Measurements from ENCODE around the gene INF2.
"Not testable (repeated sequence)": the region's sequence is repeated elsewhere in the genome, so short reads cannot be mapped to it uniquely, and the experiment has no call there.

The INF2 gene

DNA sequence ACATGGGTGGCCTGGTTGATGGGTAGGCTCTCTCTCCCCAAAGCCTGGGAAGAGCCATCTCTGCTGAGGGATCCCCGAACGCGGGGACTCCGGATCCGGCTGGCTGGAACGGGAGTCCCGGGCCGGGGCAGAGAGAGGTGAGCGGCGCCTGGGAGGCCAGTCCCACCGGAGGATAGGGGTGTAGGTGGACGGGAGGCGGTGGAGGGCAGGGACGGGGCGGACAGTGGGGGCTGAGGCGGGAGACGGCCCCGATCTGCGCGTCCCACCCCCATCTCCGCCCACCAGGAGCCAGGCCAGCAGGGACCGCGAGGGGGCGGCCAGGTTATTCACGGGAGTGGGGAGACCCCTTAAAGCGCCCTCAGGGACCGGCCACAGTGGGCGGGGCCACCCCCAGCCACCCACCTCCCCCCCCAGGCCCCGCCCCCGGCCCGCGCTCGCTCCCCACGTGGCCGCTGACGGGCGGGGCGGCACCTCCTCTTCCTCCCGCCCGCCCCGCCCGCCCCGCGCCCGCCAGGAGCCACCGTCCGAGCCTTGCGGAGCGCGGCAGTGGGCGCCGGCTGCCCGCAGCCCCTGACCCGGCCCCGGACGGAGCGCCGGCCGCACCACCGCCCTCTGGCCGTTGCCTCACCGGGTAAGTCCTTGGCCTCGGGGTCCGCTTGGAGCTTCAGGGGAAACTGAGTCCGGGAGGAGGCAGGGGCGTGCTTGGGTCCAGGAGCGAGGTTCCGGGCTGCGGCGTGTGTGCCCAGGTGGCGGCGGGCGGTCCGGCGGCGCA lies at the start of gene INF2:
TSS of gene INF2 (plus strand) at position 510 of the 772 bp plus-strand sequence. CDS start 11,748 bp downstream, outside the sequence.
- in situ Hi-C loops (cut with MboI; ENCODE audit: low sequenced_read_pairs): no loop called here

DNA sequence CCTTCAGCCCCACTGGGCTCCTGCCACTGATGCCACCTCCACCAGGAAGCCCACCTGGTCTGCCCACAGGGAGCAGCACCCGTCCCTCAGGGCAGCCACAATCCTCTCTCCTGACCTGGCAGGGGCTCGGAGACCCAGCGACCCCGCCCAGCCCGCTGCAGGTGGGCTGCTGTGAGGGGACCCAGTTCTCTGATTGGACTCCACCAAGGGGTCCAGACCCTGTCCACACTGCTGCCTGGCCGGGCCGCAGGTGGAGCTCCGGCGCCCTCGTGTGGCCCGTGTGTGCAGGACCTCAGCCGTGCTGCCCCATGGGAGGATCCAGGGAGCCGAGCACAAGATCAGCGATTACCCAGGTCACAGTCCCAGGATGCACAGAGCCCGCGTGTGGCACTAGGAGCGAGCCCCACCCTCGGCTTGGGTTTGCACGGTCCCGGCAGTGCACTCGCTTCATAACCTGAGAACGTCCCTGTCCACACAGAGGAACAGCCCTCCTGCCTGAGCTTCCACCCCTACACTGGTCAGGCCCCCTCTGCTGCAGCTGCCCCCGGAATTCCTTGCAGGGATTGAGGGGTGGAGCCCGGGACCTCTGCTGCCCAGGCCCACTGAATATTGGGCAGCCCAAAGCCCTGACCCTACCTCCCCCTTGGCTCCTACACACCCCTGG lies 49.4 kb upstream of the INF2 start:
- in situ Hi-C loops (cut with MboI; ENCODE audit: low sequenced_read_pairs): loop anchor here (25.0 kb wide), 1 partner anchor 553 kb away; the partner anchor contains the start of gene ASPG

DNA sequence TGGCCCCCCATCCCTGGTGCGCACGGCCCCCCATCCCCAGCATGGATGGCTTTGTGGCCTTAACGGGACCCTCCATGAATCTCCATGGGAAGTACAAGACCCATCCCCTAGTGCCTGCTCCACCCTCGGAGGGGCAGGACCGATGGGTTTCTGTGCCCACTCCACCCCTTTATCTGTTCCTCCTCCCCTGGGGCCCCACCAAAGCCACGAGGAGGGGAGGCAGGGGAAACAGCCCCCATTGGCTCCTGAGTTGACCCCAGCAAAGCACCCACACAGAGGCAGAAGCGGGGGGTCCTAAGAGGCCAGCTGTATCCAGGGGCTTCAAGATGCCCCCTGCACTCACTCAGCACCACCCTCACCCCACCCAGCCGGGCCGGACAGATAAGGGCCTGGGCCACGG lies 48.7 kb upstream of the INF2 start:
- in situ Hi-C loops (cut with MboI; ENCODE audit: low sequenced_read_pairs): loop anchor here (25.0 kb wide), 1 partner anchor 553 kb away; the partner anchor contains the start of gene ASPG

DNA sequence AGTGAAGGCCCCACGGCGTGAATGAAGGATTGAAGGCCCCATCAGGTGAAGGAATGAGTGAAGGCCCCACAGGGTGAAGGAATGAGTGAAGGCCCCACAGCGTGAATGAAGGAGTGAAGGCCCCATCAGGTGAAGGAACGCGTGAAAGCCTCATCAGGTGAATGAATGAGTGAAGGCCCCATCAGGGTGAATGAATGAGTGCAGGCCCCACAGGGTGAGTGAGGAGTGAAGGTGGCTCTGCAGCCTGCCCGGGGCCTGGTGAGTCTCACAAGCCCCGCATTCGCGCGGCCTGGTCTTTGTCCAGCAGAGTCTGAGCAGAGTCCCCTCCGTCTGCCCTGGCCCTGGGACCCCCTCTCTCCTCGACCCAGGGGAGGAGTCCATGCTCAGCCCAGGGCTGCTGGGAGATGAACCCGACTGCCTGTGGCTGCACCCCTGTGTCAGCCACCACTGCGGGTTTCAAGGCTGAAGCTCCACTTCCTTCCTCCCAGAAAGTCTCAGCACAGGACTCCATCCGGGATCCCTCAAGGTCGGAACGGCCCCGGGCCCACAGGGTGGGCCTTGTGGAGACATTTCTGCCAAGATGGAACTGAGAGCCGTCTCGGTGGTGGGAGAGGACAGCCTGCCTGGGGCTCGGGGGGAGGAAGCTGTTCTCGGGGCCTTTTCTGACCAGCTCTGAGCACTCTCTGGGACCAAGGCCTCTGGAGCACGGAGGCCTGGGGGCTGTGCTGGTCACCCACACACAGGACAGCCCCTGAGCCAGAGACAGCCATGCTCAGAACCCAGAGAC lies 47.5 kb upstream of the INF2 start:
- in situ Hi-C loops (cut with MboI; ENCODE audit: low sequenced_read_pairs): loop anchor here (25.0 kb wide), 1 partner anchor 555 kb away; the partner anchor contains the start of gene ASPG

DNA sequence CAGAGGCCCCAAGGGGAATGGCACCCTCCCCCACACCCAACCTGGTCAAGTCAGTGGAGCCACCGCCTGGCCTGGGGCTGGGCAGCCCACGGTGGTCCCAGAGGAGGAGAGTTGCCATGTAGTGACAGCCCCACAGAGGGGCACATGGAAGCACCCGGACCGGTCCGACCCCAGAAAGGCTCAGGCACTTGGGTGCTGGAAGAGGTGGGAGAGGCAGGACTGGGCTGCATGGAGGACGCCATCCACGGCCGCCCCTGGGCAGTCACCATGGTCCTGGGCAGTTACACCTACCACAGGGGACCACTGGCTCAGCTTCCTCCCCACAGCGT lies 46.9 kb upstream of the INF2 start:
- in situ Hi-C loops (cut with MboI; ENCODE audit: low sequenced_read_pairs): loop anchor here (25.0 kb wide), 1 partner anchor 555 kb away; the partner anchor contains the start of gene ASPG

DNA sequence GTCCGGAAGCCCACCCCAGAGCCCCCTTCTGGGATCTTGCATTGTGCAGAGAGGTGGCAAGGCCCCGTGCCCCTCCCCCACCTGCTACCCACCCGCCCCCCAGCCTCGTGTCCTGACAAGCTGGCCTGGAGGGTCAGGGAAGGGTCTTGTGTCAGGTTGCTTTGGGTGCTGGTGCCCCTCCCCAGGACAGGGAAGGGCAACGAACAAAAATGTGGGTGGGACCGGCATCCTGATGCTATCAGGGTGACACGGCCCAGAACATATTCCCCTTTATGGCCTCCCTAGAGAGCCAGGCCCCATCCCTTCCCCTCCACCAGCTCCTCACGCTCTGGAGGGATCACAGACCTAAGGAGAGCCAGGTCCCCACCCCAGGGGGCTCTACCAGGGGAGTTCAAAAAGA lies 46.1 kb upstream of the INF2 start:
- in situ Hi-C loops (cut with MboI; ENCODE audit: low sequenced_read_pairs): loop anchor here (25.0 kb wide), 1 partner anchor 556 kb away; the partner anchor contains the start of gene ASPG

DNA sequence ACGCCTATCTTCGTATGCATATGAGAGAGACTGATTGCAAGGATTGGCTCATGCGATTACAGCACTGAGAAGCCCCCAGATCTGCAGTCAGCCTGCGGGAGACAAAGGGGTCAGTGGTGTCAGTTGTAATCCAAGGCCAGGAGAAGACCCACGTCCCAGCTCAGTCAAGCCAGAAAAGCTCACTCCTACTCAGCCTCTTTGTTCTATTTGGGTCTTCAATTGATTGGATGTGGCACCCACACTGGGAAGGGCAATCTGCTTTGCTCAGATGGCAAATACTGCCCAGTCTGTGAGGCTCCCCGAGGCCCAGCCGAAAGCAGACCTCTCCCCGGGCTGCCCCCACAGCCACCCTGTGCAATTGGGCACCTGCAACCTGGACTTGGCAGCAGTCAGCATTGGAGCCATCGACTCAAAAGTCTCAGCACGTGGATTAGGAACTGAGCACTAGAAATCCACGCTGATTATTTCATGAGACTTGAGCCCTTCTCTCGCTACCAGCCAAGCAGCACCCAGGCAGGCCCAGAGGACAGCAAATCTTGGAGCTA lies 45.3 kb upstream of the INF2 start:
- in situ Hi-C loops (cut with MboI; ENCODE audit: low sequenced_read_pairs): loop anchor here (25.0 kb wide), 1 partner anchor 557 kb away; the partner anchor contains the start of gene ASPG

DNA sequence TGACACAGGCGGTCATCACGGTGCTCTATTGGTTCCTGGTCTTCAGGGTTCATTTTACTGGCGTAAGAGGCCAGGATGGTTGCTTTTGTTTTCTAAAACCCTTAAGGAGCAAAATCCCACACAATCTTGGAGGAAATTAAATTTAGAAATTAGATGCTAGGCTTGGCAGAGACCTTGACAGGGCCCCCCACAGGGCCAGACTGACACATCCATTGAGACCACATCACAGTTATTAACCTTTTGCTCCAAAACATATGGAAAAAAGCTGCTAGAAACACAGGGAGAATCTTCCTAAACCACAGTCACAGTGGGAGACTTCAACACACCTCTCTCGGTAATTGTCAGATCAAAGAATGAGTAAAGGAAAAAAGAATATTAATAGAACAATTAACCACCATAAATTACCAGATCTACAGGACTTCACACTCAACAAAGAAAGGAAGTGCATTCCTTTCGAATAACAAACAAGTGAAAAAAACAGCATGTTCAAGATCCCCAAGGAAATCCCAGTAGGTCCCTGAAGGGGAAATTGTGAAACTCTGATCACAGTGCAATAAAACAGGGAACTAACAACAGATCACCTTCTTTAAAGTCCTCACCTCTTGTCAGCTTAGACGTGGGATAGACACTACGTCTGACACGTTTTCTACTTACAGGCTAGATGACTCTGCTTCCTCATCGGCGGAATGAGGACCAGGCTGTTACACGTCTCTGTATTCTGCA lies 44.6 kb upstream of the INF2 start:
- in situ Hi-C loops (cut with MboI; ENCODE audit: low sequenced_read_pairs): loop anchor here (25.0 kb wide), 1 partner anchor 558 kb away; the partner anchor contains the start of gene ASPG

DNA sequence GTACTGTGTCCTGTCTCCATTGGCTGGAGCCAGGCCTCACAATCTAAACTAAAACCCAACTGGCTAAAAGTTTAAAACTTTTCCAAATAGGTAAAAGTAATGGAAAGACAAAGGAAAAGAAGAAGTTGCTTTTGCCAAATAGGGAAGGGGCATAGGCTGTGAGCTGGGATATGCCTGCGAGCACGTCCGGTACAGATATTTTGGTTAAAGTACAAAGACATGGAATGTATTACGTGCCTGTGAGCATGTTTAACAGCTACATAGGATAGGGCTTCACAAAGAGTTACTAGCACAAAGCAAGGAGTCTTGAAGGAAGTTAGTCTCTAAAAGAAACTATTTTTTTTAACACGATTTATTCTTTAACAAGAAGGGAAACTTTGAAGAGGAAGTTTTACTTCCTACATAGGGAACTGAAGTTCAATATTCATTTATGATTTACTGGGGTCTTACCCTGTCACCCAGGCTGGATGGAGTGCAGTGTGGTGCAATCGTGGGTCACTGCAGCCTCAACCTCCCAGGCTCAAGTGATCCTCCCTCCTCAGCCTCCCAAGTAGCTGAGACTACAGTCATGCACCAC lies 41.9 kb upstream of the INF2 start:
- in situ Hi-C loops (cut with MboI; ENCODE audit: low sequenced_read_pairs): loop anchor here (25.0 kb wide), 1 partner anchor 560 kb away; the partner anchor contains the start of gene ASPG

DNA sequence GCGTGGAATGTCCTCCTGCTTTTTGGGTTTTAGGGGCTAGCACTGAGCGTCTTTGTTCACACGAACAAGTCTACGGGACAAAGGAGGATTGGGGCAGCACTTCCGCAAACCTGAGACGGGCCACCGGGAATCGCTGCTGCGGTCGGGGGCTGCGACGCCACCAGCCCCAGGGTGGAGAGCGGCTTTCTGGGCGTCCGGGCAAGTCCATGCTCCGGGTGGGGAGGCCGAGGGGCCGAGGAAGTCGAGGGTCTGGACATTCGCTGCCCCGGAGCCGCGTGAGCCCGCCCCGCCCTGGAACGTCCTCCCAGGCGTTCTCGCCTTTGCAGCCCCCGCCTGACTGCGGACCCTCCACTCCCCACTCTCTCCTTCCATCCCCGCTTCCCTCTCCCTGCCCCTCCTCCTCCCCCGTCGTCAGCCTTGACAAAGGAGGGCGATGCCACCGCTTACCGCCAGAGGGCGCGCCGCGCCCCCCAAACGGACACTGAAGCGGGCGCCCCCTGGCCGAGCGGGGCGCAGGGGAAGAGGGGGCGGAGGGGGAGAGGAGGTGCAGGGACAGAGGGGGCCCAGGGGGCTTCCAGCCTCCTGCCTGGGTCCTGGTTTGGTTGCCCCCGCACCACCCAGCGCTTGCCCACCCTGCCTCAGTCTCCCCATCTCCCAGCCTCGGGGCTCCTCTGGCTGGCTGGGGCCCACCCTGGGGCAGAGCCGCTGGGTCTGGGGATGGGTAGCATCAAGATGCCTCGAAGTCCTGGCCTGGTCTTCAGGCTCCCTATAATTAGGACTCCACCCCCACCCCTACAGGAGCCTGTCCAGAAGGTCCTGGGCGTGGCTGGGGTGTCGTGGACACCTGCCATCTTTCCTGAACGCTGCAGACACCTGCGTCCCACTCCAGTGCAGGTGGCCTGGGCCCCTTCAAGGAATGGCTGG lies 39.1 kb upstream of the INF2 start:
- in situ Hi-C loops (cut with MboI; ENCODE audit: low sequenced_read_pairs): no loop called here

DNA sequence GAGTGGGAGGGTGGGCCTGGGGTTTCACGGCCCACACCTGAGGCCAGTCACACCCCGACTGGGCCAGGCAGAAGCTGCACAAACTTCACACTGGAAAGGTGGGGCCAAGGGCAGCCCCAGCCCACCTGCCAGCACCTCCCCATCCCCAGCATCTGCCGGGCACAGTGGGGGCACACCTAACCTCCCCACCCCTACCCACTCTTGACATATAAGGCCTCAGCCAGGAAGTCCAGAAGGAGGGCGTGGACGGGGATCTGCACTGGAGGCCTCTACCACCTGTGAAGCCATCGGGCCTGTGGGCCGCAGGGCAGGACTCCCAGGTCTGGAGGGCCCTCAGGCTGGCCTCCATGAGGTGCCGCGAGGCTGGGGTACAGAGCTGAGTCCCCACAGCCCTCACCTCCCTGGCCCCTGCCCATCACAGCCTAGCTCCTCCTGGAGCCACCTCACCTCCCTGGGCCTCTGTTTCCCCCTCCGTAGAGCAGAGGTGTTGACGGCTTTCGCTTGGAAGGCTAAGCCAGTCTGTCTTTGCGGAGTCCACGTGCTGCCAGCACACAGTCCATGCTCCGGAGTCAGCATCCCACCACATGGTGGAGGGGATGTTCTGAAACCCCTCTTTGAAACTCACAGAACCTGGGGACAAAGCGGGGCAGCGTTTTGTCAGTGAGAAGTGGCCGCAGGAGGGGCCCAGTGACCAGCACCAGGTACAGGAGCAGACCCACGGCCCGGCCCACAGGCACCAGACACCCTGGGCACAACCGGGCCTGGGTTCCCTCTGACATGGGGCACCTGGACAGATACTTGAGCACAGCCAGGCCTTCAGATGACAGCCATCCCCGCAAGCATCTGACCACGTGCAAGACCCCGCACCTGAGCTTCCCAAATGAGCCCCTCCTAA lies 38.2 kb upstream of the INF2 start:
- in situ Hi-C loops (cut with MboI; ENCODE audit: low sequenced_read_pairs): no loop called here

DNA sequence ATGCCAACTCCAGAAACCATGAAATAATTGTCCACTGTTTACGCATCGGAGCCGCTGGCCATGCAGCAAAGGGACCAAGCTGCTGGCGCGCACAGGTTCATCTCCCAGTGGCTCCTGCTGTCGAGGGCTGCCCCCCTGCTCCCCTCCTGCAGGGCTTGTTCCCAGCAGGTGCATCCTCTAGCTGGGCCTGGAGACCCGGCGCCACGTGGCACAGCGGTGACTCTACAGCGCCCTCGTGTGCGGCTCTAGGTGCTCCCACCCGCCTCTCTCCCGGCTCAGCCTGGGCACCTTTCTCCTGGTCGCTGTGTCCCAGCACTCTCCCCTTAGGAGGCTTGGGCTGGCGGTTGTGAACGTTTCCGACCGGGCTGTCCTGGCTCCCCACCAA lies 37.5 kb upstream of the INF2 start:
- in situ Hi-C loops (cut with MboI; ENCODE audit: low sequenced_read_pairs): no loop called here

DNA sequence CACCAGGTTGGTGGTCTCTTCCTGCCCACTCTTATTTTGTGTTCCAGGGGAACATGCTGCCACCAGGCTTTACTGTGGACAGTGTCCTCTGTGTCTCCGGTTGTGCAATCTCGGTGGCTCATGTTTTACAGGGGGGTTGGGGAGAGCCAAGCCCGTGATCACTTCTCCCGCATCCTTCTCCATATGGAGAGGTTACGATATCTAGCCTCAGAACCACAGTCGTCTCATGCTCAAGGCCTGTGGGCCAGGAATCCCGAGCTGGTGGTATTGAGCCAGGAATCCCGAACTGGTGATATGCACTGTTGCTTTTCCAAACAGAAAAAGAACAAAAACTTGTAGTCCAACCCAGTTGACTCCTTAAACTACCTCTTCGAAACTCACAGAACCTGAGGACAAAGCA lies 37.0 kb upstream of the INF2 start:
- in situ Hi-C loops (cut with MboI; ENCODE audit: low sequenced_read_pairs): no loop called here

DNA sequence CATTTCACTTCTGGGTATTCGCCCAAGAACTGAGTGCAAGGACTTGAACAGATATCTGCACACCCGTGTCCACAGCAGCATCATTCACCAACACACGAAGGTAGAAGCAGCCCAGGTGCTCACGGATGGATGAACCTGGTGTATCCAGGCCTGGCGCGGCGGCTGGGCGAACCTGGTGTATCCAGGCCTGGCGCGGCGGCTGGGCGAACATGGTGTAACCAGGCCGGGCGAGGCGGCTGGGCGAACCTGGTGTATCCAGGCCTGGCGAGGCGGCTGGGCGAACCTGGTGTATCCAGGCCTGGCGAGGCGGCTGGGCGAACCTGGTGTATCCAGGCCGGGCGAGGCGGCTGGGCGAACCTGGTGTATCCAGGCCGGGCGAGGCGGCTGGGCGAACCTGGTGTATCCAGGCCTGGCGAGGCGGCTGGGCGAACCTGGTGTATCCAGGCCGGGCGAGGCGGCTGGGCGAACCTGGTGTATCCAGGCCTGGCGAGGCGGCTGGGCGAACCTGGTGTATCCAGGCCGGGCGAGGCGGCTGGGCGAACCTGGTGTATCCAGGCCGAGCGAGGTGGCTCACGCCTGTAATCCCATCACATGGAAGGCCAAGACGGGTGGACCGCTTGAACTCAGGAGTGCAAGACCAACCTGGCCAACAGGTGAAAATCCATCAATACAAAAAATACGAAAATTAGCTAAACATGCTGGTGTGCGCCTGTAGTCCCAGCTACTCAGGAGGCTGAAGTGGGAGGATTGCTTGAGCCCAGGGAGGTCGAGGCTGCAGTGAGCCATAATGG lies 36.1 kb upstream of the INF2 start:
- in situ Hi-C loops (cut with MboI; ENCODE audit: low sequenced_read_pairs): not testable (repeated sequence)

DNA sequence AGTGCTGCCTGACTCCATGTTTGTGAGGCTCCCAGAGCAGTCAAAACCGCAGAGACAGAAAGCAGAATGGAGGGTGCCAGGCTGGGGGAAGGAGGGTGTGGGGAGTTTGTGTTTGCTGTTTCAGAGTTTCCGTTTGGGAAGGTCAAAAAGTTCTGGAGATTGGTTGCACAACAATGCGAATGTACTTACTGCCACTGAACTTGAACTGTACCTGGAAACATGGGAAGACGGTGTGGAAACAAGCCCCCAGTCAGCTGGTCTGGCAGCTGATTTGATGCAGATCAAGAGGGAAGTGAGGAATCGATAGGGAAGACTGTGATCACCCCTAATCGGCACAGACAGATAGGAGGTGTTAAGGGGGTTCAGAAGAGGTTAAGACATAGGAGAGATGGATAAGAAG lies 35.3 kb upstream of the INF2 start:
- in situ Hi-C loops (cut with MboI; ENCODE audit: low sequenced_read_pairs): no loop called here

DNA sequence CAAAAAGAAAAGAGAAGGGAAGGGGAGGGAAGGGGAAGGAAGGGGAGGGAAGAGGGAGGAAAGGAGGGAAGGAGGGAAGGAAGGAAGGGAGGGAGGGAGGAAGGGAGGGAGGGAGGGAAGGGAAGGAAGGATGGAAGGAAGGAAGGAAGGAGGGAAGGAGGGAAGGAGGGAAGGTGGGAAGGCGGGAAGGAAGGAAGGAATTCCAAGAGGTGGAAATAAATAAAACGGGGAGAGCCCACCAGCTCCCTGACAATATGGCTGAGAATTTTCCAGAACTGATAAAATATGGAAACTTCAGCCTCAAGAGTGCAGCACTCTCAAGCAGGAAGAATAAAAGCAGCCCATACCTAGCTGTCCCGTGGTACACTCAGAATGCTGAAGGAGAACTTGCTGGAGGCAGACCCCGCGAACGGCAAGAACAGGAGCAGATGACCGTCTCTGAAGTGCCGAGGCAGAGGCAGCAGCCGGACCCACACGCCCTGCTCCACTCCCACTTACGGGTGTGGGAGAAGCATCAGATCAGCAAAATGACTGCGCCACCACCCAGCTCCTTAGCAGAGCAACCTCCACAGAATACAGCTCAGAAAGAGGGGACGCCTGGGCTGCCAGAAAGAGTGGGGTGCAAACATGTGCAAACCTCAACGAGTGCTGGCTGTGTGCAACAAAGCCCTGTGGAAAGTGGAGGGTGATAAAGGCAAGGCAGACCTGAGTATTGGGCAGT lies 34.1 kb upstream of the INF2 start:
- in situ Hi-C loops (cut with MboI; ENCODE audit: low sequenced_read_pairs): no loop called here

Data from HL-60/S4 treated with phorbol 12-myristate 13-acetate at 8.2 ng/mL for 4 days and 3 days (cell line).